Esophagus squamous epithelium (tissue), 5 donors: ENCODE data around the gene UMAD1. TPM values are rescaled to one million over a fixed set of nuclear protein-coding genes. Genes with fewer than 3 reads are reported as not detected.

Source experiments
- DNase-seq: peaks from one replicate; lab custom pipeline; 2025; lab: John Stamatoyannopoulos, UW
- H3K27ac ChIP-seq, 4 donors: fragments of 200-600 bp; sonication (generic); one replicate each; pipeline ENCODE4 v1.5.1; 2016 to 2019; ENCODE audit warnings: mild to moderate bottlenecking in 1 of 4
- H3K27me3 ChIP-seq, 4 donors: fragments of 200-600 bp; sonication (generic); 1 replicate in 3 of 4; 2 replicates in 1 of 4; pipeline versions ENCODE4 v1.5.1 to v1.6.0; 2017 to 2021; ENCODE audit warnings: antibody characterized with exemption in 1 of 4
- H3K36me3 ChIP-seq, 3 donors: fragments of 200-600 bp; sonication (generic); one replicate each; pipeline ENCODE4 v1.5.1; 2016 to 2019
- H3K4me1 ChIP-seq, 3 donors: fragments of 200-600 bp; sonication (generic); one replicate each; pipeline ENCODE4 v1.5.1; 2017 to 2019
- H3K4me3 ChIP-seq, 4 donors: fragments of 200-600 bp; sonication (generic); 1 replicate in 3 of 4; 2 replicates in 1 of 4; pipeline ENCODE4 v1.5.1; 2016 to 2019; ENCODE audit warnings: mild to moderate bottlenecking in 2 of 4, moderate library complexity in 1 of 4
- H3K9me3 ChIP-seq, 3 donors: fragments of 200-600 bp; sonication (generic); one replicate each; pipeline ENCODE4 v1.5.1; 2016 to 2019
- POLR2A ChIP-seq, 4 donors: fragments of 450-650 bp; IDR thresholded peaks; one replicate each; pipeline ENCODE4 v1.6.1; 2017; ENCODE audit warnings: antibody characterized with exemption in 4 of 4, mild to moderate bottlenecking in 4 of 4, moderate library complexity in 3 of 4
- WGBS, 2 donors: methylation state at CpG; one replicate each; pipeline ENCODE4 v1.1.5; 2018; 5-methylcytosine and 5-hydroxymethylcytosine counted together
- intact Hi-C: fragments of 100-400 bp; cut with DNase I; formaldehyde crosslinking; loops from one replicate; pipeline ENCODE4 v1.15.0; 2022
- total RNA-seq, 4 donors: library from RNA; depleted of rRNA; stranded (reverse); fragments of >200 nt; gene quantifications; one replicate each; pipeline ENCODE4 v1.1.0, GENCODE V29; 2016
- TF ChIP-seq, protein P1 (sequence below), 6 experiments: fragments of 450-650 bp in 4 of 6; fragments of 200-600 bp in 2 of 6; sonication (generic) in 2 of 6; IDR thresholded peaks; one replicate each; pipeline ENCODE4 v1.5.1; 2016 to 2019; ENCODE audit warnings: antibody characterized with exemption in 6 of 6, mild to moderate bottlenecking in 4 of 6, moderate library complexity in 4 of 6
- donor health status: DM: yes; HTN: yes; CAD: no.

Gene UMAD1
- 1 to 10 TPM; 2.5 to 7.6 (median 6.3) TPM for total RNA-seq

- no peaks in the 10 kb centered on the region for H3K9me3 ChIP-seq
- H3K4me3 ChIP-seq, result peak within 1 kb of the TSS; percentile 55 to 94 (median 84)
- TF ChIP-seq, protein P1, sequence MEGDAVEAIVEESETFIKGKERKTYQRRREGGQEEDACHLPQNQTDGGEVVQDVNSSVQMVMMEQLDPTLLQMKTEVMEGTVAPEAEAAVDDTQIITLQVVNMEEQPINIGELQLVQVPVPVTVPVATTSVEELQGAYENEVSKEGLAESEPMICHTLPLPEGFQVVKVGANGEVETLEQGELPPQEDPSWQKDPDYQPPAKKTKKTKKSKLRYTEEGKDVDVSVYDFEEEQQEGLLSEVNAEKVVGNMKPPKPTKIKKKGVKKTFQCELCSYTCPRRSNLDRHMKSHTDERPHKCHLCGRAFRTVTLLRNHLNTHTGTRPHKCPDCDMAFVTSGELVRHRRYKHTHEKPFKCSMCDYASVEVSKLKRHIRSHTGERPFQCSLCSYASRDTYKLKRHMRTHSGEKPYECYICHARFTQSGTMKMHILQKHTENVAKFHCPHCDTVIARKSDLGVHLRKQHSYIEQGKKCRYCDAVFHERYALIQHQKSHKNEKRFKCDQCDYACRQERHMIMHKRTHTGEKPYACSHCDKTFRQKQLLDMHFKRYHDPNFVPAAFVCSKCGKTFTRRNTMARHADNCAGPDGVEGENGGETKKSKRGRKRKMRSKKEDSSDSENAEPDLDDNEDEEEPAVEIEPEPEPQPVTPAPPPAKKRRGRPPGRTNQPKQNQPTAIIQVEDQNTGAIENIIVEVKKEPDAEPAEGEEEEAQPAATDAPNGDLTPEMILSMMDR (IDR thresholded peaks at IDR 0.05), result no peak
- TF ChIP-seq POLR2A (IDR thresholded peaks at IDR 0.05), result peak in 3 of 4 donors; percentile 45 to 83 (median 65)
- peak within 1 kb of the TSS; percentile 93 to 98 (median 94) for H3K27ac ChIP-seq
- peak; percentile 91 for DNase-seq
- H3K36me3 ChIP-seq, result peaks cover 0 to 19% (median 0%) of the 10 kb centered on the region in 3 donors
- H3K27me3 ChIP-seq, result no peaks in the 10 kb centered on the region
- WGBS, 2 donors, result 0 to 1% methylated on average over 37 to 40 of the region's 68 CpGs
- intact Hi-C loops, result no loop called here
- H3K4me1 ChIP-seq, result peaks cover 7 to 26% (median 14%) of the 10 kb centered on the region in 3 donors
These were observed at the start of gene UMAD1 for GRCh38 chr7:7640221-7641128. Gene UMAD1, plus strand, starts transcription at chr7:7640752. Its CDS starts 32,620 bp downstream, at chr7:7673372.

GRCh38 chr7:7595451-7595850 is 45.1 kb upstream of the UMAD1 start:
- WGBS, 2 donors, result 73 to 91% methylated on average over 1 of the region's 1 CpG
- DNase-seq, result no peak
- H3K36me3 ChIP-seq, result peaks cover 0 to 96% (median 6%) of the 10 kb centered on the region in 3 donors

DNA sequence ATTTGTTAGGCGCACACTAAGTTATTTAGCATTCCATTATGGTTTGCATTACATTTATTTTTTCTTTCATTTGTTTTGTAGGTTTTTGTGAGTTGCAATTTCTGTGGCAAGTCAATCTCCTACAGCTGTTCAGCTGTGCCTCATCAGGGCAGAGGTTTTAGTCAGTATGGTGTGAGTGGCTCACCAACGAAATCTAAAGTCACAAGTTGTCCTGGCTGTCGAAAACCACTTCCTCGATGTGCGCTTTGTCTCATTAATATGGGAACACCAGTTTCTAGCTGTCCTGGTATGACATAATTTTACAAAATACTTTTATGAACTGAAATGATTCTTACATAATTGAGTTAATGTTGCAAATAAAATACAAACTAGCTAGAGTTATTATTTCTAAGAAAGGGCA is 44.4 kb upstream of the UMAD1 start:
- H3K36me3 ChIP-seq, result peaks cover 0 to 92% (median 6%) of the 10 kb centered on the region in 3 donors
- no peak for TF ChIP-seq POLR2A (IDR thresholded peaks at IDR 0.05)
- TF ChIP-seq, protein P1 (IDR thresholded peaks at IDR 0.05), result no peak

More at GRCh38 chr7:7595451-7595850, 45.1 kb upstream of the UMAD1 start:
- no peaks in the 10 kb centered on the region for H3K27me3 ChIP-seq
- no peak overlapping the region for H3K27ac ChIP-seq
- no peak overlapping the region for H3K4me3 ChIP-seq
- TF ChIP-seq POLR2A (IDR thresholded peaks at IDR 0.05), result no peak
- TF ChIP-seq, protein P1 (IDR thresholded peaks at IDR 0.05), result peak in 3 of 6 experiments; percentile 14 to 55 (median 35)
- intact Hi-C loops, result no loop called here
- H3K9me3 ChIP-seq, result no peaks in the 10 kb centered on the region
- H3K4me1 ChIP-seq, result no peaks in the 10 kb centered on the region

DNA sequence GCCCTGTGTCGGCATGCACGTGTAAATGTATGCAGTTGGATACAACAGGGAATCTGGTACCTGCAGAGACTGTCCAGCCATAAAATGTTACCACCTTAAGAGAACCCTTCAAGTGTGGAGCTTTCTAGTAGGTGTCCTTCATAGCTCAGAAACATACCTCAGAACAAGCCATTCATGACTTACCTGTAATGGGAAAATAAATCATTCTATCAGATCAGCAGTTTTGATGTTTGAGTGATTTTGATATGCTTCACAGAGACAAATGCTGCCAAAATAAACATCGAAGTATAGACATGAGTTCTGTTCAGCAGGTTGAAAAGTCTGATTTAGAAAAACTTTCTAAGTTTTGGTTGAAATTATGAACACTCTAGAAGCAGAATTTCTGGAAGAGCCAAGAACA is 33.5 kb upstream of the UMAD1 start:
- intact Hi-C loops, result no loop called here
- WGBS, 2 donors, result 61% methylated on average over 3 of the region's 3 CpGs

More for the DNA sequence above, 44.4 kb upstream of the UMAD1 start:
- no peak for DNase-seq
- 73 to 92% methylated on average over 5 of the region's 5 CpGs for WGBS, 2 donors
- intact Hi-C loops, result no loop called here
- Histone ChIP-seq H3K4me1 (no peaks in the 10 kb centered on the region), H3K27ac (no peak overlapping the region), H3K27me3 (no peaks in the 10 kb centered on the region), H3K9me3 (no peaks in the 10 kb centered on the region), H3K4me3 (no peak overlapping the region)

More for the DNA sequence above, 33.5 kb upstream of the UMAD1 start:
- no peaks in the 10 kb centered on the region for H3K9me3 ChIP-seq
- peaks cover 0 to 39% (median 0%) of the 10 kb centered on the region in 3 donors for H3K36me3 ChIP-seq
- TF ChIP-seq, protein P1 (IDR thresholded peaks at IDR 0.05), result no peak
- no peak for TF ChIP-seq POLR2A (IDR thresholded peaks at IDR 0.05)
- no peak overlapping the region for H3K27ac ChIP-seq
- no peak overlapping the region for H3K4me3 ChIP-seq
- no peak for DNase-seq
- H3K27me3 ChIP-seq, result no peaks in the 10 kb centered on the region
- no peaks in the 10 kb centered on the region for H3K4me1 ChIP-seq
